ENCODE measurements around the gene FGF12.

- TF ChIP-seq CTCF (IDR thresholded peaks at IDR 0.05) (no peak), POLR2AphosphoS5 (IDR thresholded peaks at IDR 0.05; ENCODE audit: low read depth, low read length) (no peak), TCF7L2 (IDR thresholded peaks at IDR 0.05; ENCODE audit: low read depth, low read length) (no peak), SIN3A (IDR thresholded peaks at IDR 0.05; ENCODE audit: borderline replicate concordance, insufficient read depth, low read depth, low read length) (no peak)
These were observed 466.2 kb downstream of the FGF12 start for GRCh38 chr3:192261135-192261534.

Data from Panc1 (cell line).